Kidney epithelial cell (primary cell): Measurements from ENCODE around the gene RHEB. TPM values are rescaled to one million over a fixed set of nuclear protein-coding genes. Genes with fewer than 3 reads are reported as not detected.

Source experiments
- DNase-seq: peaks from one replicate; pipeline ENCODE4 v3.0.0-alpha.2; 2010; ENCODE audit warnings: low read depth
- H3K27me3 ChIP-seq: 2 replicates; pipeline ENCODE4 v1.6.0; 2011; ENCODE audit warnings: low read length; ENCODE audit not compliant: control insufficient read depth, insufficient read depth
- H3K36me3 ChIP-seq: 2 replicates; pipeline ENCODE4 v1.5.1; 2011; ENCODE audit warnings: low read length; ENCODE audit not compliant: control insufficient read depth, insufficient read depth
- H3K4me3 ChIP-seq: 2 replicates; pipeline ENCODE4 v1.5.1; 2011; ENCODE audit warnings: low read depth, mild to moderate bottlenecking, control low read depth, low read length
- CTCF ChIP-seq: IDR thresholded peaks from 2 replicates; pipeline ENCODE4 v1.5.1; 2011; ENCODE audit warnings: mild to moderate bottlenecking, moderate library complexity, low read length, control low read depth, inconsistent platforms; ENCODE audit not compliant: insufficient read depth, poor library complexity, severe bottlenecking
- total RNA-seq: library from RNA; depleted of rRNA; stranded (reverse); fragments of >200 nt; gene quantifications from 2 replicates; pipeline ENCODE4 v1.2.3, GENCODE V29; 2015

RHEB gene
- total RNA-seq, 1 donor from 2014 or later, result 139 TPM

DNA sequence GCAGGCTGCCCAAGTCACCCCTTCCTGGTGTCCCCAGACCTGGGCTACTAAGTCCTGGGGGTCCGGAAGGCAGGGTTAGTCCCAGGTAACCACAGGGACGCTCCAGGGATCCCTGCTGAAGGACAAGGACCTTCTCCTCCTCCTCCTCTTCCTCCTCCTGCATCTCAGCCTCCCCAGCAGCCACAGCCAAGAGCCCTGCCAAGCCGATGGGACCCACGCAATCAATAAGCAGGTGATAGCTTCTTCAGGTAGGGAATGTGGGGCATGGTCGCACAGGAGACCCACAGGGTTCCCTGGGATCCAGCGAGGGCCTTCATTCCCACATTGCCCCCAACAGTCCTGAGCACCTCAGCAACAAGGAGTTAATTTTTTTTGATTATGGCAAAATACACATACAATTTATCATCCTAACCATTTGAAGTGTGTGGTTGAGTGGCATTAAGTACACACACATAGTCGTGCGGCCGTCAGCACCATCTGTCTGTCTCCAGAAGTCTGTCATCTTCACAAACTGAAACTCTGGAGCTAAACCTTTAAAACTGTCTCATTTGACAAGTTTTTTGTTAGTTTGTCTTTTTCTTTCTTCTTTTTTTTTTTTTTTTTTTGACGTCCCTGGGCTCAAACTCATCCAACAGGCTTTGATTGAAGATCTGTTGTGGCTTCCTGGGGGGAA, 91.9 kb downstream of the RHEB start:
- H3K4me3 ChIP-seq, result no peak overlapping the region
- no peaks in the 10 kb centered on the region for H3K36me3 ChIP-seq
- TF ChIP-seq CTCF, result no peak
- DNase-seq, result no peak
- H3K27me3 ChIP-seq, result peaks cover under 1% of the 10 kb centered on the region

DNA sequence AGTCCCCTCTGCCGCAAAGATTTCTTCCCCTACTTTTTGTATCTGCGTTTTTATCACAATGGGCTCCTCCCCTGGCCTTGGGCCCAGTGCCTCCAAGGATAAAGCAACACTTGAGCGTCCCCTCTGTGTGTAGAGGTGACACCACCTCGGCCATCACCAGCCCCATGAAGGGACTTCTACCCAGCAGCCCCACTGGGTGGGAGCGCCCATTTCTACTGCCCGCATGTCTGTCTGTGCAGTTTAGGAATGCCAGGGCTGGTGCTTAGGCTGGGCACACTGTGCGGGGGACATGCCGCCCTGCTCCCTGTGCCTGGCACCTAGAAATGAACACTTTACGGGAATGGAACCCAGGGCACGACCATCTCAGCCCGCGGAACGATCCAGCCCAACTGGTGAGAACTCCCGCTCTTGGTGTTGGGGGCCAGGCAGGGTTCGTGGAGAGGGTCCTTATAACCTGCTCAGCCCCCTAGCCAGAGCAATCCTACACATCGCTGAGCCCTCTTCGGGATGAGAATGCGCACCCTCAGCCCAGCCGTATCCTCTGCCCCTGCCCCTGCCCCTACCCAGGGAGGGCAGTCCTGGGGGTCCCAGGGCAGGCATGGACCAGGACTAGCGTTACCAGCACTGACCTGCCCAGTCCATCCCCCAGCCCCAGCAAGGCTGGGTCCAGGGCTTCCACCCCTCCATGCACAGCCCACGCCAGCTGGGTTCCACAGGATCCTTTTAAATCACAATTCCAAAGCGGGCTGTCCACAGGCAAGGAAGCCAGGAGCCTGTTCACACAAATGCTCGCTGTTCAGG, 92.6 kb downstream of the RHEB start:
- H3K36me3 ChIP-seq, result no peaks in the 10 kb centered on the region
- no peaks in the 10 kb centered on the region for H3K27me3 ChIP-seq
- no peak overlapping the region for H3K4me3 ChIP-seq
- TF ChIP-seq CTCF, result no peak
- no peak for DNase-seq

- H3K27me3 ChIP-seq, result no peaks in the 10 kb centered on the region
- DNase-seq, result no peak
Measured at GRCh38 chr7:151426441-151426903, 93.2 kb downstream of the RHEB start.

DNA sequence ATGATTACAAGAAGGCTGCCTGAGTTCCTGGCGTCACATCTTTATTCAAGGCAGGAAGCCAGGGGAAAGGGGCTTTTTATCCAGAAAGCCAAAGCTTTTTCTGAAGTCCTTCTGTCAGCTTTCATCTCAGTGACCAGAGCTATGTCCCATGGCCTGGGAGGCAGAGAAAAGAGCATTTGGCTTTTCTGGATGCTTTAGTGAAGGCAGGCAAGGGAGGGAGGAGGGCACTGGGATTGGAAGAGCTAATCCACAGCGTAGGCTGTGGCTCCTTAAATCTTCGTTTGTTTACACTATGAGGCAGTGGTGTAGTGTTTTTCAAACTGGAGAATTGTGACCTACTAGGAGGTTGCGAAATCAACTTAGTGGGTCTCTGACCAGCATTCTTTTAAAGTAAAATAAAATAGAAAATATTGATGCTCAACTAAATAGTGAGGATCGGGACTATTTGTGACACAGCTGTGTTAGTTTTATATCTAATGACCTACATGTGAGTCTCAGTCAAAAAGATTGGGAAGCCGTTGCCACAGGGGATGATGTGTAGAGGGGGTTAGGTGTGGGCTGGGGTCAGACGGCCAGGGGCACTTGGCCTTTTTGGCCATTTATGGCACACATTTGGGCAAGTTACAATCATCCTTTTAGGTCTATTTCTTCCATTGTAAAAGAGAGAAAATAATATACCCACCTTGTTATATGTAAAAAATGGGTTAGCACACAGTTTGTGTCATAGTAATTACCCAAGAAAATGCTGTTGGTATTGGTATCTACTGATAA, 93.8 kb downstream of the RHEB start:
- no peaks in the 10 kb centered on the region for H3K36me3 ChIP-seq
- DNase-seq, result no peak
- TF ChIP-seq CTCF, result no peak
- H3K4me3 ChIP-seq, result no peak overlapping the region
- H3K27me3 ChIP-seq, result no peaks in the 10 kb centered on the region

More at GRCh38 chr7:151426441-151426903, 93.2 kb downstream of the RHEB start:
- Histone ChIP-seq H3K36me3 (no peaks in the 10 kb centered on the region), H3K4me3 (no peak overlapping the region)
- TF ChIP-seq CTCF, result no peak

- H3K36me3 ChIP-seq, result no peaks in the 10 kb centered on the region
- TF ChIP-seq CTCF, result no peak
- DNase-seq, result no peak
- no peaks in the 10 kb centered on the region for H3K27me3 ChIP-seq
- H3K4me3 ChIP-seq, result no peak overlapping the region
Measured at GRCh38 chr7:151424799-151425198, 94.9 kb downstream of the RHEB start.
